Heart left ventricle (tissue), 16 donors: Measurements from ENCODE around the gene LUC7L. TPM values are rescaled to one million over a fixed set of nuclear protein-coding genes. Genes with fewer than 3 reads are reported as not detected.

ENCODE experiments used
- ATAC-seq, 4 donors: fragments of 200-7000 bp; cut with Tn5 transposase; one replicate each; pipeline ENCODE4 v1.9.1; 2020 to 2022; ENCODE audit warnings: moderate library complexity in 4 of 4, mild to moderate bottlenecking in 3 of 4, moderate number of reproducible peaks in 1 of 4
- DNase-seq, 5 donors: peaks; one replicate each; pipeline ENCODE4 v3.0.0-alpha.2; 2020
- H3K27ac ChIP-seq, 12 donors: fragments of 200-600 bp; sonication (generic) in 4 of 12; one replicate each; pipeline versions ENCODE4 v1.5.0 to v1.8.0; 2016 to 2022; ENCODE audit warnings: mild to moderate bottlenecking in 2 of 12
- H3K27me3 ChIP-seq, 9 donors: fragments of 200-600 bp; sonication (generic) in 2 of 9; one replicate each; pipeline versions ENCODE4 v1.5.1 to v1.8.0; 2016 to 2022; ENCODE audit warnings: mild to moderate bottlenecking in 3 of 9
- H3K36me3 ChIP-seq, 9 donors: fragments of 200-600 bp; sonication (generic) in 2 of 9; one replicate each; pipeline versions ENCODE4 v1.5.0 to v1.8.0; 2018 to 2022; ENCODE audit warnings: mild to moderate bottlenecking in 2 of 9
- H3K4me1 ChIP-seq, 12 donors: fragments of 200-600 bp; sonication (generic) in 4 of 12; one replicate each; pipeline versions ENCODE4 v1.5.0 to v1.8.0; 2016 to 2022; ENCODE audit warnings: mild to moderate bottlenecking in 3 of 12
- H3K4me3 ChIP-seq, 12 donors: fragments of 200-600 bp; sonication (generic) in 4 of 12; one replicate each; pipeline versions ENCODE4 v1.5.0 to v1.8.0; 2017 to 2022; ENCODE audit warnings: mild to moderate bottlenecking in 9 of 12, moderate library complexity in 4 of 12
- H3K9me3 ChIP-seq, 12 donors: fragments of 200-600 bp; sonication (generic) in 4 of 12; one replicate each; pipeline versions ENCODE4 v1.5.0 to v1.8.0; 2016 to 2022; ENCODE audit warnings: mild to moderate bottlenecking in 1 of 12
- POLR2A ChIP-seq, 2 donors: fragments of 450-650 bp; IDR thresholded peaks; one replicate each; pipeline ENCODE4 v1.6.1; 2017; ENCODE audit warnings: antibody characterized with exemption in 2 of 2, mild to moderate bottlenecking in 2 of 2, moderate library complexity in 2 of 2
- WGBS, 4 donors: extraction: QIAGEN DNeasy Blood & Tissue Kit in 2 of 4; methylation state at CpG; one replicate each; pipeline versions ENCODE4 v1.1.5 to v1.1.7; 2013 to 2018; 5-methylcytosine and 5-hydroxymethylcytosine counted together
- intact Hi-C, 10 donors: fragments of 100-400 bp; cut with DNase I; formaldehyde crosslinking; loops; one replicate each; pipeline versions ENCODE4 v1.11.1 to v1.14.2; 2022
- polyA plus RNA-seq, 2 donors: library from polyadenylated mRNA; stranded (reverse); fragments of 200-250 nt; gene quantifications; one replicate each; pipeline ENCODE4 v1.2.3, GENCODE V29; 2013
- total RNA-seq, 9 donors: library from RNA; depleted of rRNA in 2 of 9; stranded (reverse); fragments of >200 nt in 2 of 9; fragmentation: NEBNext Ultra II Directional in 3 of 9; extraction: Animal tissue kit (Norgen Biotek cat#: 25700) in 3 of 9; gene quantifications; one replicate each; pipeline versions ENCODE4 v1.1.0 to v1.2.4, GENCODE V29; 2016 to 2023
- TF ChIP-seq, protein P1 (sequence below), 12 donors: fragments of 200-600 bp; sonication (generic) in 4 of 12; IDR thresholded peaks; one replicate each; pipeline versions ENCODE4 v1.5.0 to v1.8.0; 2018 to 2022; ENCODE audit warnings: antibody characterized with exemption in 12 of 12, mild to moderate bottlenecking in 5 of 12
- donor health status: ischemic (EF 13 %, LVEDD 7.1; RV severe dilation, severe dysfunction).
- donor health status: healthy with polysubstance abuse.
- donor health status: DM: no; HTN: yes; CAD: no.
- donor health status: DM: no; HTN: no; CAD: no.
- donor health status: ischemic (EF 25% LVEDD 6.9; RV normal size, moderate dysfunction).
- donor health status: ischemic (EF 25% LVEDD 5.7; RV mildly dilated, moderate dysfunction).
- donor health status: healthy.
- donor health status: DM: yes; HTN: yes; CAD: no.
- donor health status: ischemic (EF 35%, LVEDD 5.7; RV mildly dilated, moderate dysfunction).
- donor health status: nonischemic (EF 11% LVEDD 7.7; RV severe dilation, severe dysfunction).
- donor health status: DM: yes; HTN: yes; CAD: no.
- donor health status: PGD.
- donor health status: ischemic (EF 29% LVEDD 5.4; RV normal size, mild dysfunction).
- donor health status: nonischemic (EF 23%, LVEDD 6.1; RV moderate dilation, normal function).

Gene LUC7L
- total and polyA plus RNA-seq, 11 donors, result 12.5 to 47.5 (median 19.4) TPM

DNA sequence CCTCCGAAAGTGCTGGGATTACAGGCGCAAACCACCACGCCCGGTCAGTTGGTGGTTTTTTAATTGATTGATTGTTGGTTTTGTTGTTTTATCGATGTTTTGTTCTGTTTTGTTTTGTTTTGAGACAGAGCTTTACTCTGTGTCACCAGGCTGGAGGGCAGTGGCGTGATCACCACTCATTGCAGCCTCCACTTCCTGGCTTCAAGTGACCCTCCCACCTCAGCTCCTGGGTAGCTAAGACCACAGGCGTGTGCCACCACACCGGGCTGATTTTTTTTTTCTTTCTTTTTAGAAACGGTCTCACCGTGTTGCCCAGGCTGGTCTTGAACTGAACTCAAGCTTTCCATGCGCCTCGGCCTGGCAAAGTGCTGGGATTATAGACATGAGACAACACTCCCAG lies 17.8 kb upstream of the LUC7L start:
- intact Hi-C loops, result loop anchor here in 1 of 10 donors (10.0 kb wide), 1 partner anchor 98 kb away; no protein-coding TSS in a partner anchor
- 95 to 97% (median 96%) methylated on average over 12 of the region's 12 CpGs for WGBS, 4 donors

DNA sequence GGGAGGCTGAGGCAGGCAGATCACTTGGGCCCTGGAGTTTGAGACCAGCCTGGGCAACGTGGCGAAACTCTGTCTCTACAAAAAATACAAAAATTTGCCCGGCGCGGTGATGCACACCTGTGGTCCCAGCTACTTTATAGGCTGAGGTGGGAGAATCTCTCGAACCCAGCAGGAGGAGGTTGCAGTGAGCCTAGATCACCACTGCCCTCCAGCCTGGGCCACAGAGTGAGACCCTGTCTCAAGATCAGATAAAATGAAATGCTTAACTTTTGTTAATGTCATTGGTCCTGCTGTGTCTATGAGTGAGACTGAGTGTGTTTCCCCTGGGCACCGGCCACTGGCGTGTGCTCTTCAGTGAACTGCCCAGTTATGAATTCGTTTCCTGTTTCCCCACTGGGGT lies 15.9 kb upstream of the LUC7L start:
- 89 to 95% (median 92%) methylated on average over 9 of the region's 9 CpGs for WGBS, 4 donors
- intact Hi-C loops, result loop anchor here in 1 of 10 donors (10.0 kb wide), 1 partner anchor 100 kb away; no protein-coding TSS in a partner anchor
- DNase-seq (no peak), ATAC-seq (no peak)
- H3K27me3 ChIP-seq, result no peaks in the 10 kb centered on the region
- TF ChIP-seq POLR2A (IDR thresholded peaks at IDR 0.05), result no peak
- TF ChIP-seq, protein P1, sequence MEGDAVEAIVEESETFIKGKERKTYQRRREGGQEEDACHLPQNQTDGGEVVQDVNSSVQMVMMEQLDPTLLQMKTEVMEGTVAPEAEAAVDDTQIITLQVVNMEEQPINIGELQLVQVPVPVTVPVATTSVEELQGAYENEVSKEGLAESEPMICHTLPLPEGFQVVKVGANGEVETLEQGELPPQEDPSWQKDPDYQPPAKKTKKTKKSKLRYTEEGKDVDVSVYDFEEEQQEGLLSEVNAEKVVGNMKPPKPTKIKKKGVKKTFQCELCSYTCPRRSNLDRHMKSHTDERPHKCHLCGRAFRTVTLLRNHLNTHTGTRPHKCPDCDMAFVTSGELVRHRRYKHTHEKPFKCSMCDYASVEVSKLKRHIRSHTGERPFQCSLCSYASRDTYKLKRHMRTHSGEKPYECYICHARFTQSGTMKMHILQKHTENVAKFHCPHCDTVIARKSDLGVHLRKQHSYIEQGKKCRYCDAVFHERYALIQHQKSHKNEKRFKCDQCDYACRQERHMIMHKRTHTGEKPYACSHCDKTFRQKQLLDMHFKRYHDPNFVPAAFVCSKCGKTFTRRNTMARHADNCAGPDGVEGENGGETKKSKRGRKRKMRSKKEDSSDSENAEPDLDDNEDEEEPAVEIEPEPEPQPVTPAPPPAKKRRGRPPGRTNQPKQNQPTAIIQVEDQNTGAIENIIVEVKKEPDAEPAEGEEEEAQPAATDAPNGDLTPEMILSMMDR (IDR thresholded peaks at IDR 0.05), result no peak
- peaks cover 0 to 36% (median 17%) of the 10 kb centered on the region in 12 donors for H3K4me1 ChIP-seq
- H3K4me3 ChIP-seq, result no peak overlapping the region
- peaks cover 0 to 23% (median 6%) of the 10 kb centered on the region in 9 donors for H3K36me3 ChIP-seq
- H3K27ac ChIP-seq, result no peak overlapping the region
- no peaks in the 10 kb centered on the region for H3K9me3 ChIP-seq

More for the DNA sequence above, 17.8 kb upstream of the LUC7L start:
- Histone ChIP-seq H3K27ac (no peak overlapping the region), H3K36me3 (peaks cover 0 to 36% (median 18%) of the 10 kb centered on the region in 9 donors), H3K27me3 (no peaks in the 10 kb centered on the region), H3K4me3 (no peak overlapping the region), H3K4me1 (peaks cover 0 to 21% (median 3%) of the 10 kb centered on the region in 12 donors), H3K9me3 (no peaks in the 10 kb centered on the region)
- ATAC-seq, result no peak
- TF ChIP-seq, protein P1 (IDR thresholded peaks at IDR 0.05), result no peak
- no peak for DNase-seq

DNA sequence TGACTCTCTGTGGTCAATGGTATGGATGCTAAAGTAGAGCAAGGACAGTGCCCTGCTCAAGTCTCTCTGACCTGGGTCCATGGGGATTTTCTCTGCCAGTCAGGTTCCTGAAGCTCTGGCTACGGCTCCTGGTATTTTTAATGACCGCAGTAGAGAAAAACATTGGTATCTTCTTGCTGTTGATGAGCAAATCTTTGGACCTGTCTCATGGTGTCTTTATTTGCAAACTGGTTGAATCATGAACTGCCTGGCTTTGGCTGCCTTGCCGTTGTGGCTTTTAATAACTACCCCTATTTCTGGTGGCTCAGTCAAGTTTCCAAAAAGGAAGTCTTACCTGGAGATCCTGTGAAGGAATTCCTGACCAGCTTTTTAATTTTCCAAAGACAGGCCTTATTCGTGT lies 14.1 kb upstream of the LUC7L start:
- Histone ChIP-seq H3K4me1 (peaks cover 0 to 48% (median 25%) of the 10 kb centered on the region in 12 donors), H3K4me3 (no peak overlapping the region), H3K27me3 (no peaks in the 10 kb centered on the region), H3K27ac (peak overlapping the region in 4 of 12 donors; percentile 22 to 53 (median 33)), H3K36me3 (peaks cover 0 to 7% (median 0%) of the 10 kb centered on the region in 9 donors), H3K9me3 (no peaks in the 10 kb centered on the region)
- no peak for TF ChIP-seq POLR2A (IDR thresholded peaks at IDR 0.05)
- TF ChIP-seq, protein P1 (IDR thresholded peaks at IDR 0.05), result no peak
- ATAC-seq (peak in 2 of 4 donors; percentile 18 to 30), DNase-seq (peak in 1 of 5 donors; percentile 1)
- intact Hi-C loops, result loop anchor here in 1 of 10 donors (10.0 kb wide), 1 partner anchor 101 kb away; no protein-coding TSS in a partner anchor
- 47 to 74% (median 67%) methylated on average over 4 of the region's 4 CpGs for WGBS, 4 donors

DNA sequence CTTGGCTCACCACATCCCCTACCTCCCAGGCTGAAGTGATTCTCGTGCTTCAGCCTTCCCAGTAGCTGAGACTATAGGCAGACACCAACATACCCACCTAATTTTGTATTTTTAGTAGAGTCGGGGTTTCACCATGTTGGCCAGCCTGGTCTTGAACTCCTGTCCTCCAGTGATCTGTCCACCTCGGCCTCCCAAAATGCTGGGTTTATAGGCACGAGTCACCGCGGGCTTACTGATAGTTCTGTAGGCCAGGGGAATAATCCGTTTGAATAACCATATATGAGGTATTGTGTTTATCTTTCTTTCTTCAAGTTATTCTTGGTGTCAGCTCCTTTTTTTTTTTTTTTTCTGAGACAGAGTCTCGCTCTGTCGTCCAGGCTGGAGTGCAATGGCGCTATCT lies 13.0 kb upstream of the LUC7L start:
- Histone ChIP-seq H3K4me3 (no peak overlapping the region), H3K27me3 (no peaks in the 10 kb centered on the region), H3K9me3 (no peaks in the 10 kb centered on the region), H3K27ac (peak overlapping the region in 11 of 12 donors; percentile 15 to 71 (median 48)), H3K36me3 (peaks cover 0 to 4% (median 0%) of the 10 kb centered on the region in 9 donors), H3K4me1 (peaks cover 0 to 48% (median 25%) of the 10 kb centered on the region in 12 donors)
- ATAC-seq (no peak), DNase-seq (peak in 1 of 5 donors; percentile 12)
- intact Hi-C loops, result loop anchor here in 1 of 10 donors (10.0 kb wide), 1 partner anchor 103 kb away; no protein-coding TSS in a partner anchor
- 84 to 89% (median 88%) methylated on average over 10 of the region's 10 CpGs for WGBS, 4 donors
- no peak for TF ChIP-seq POLR2A (IDR thresholded peaks at IDR 0.05)
- TF ChIP-seq, protein P1 (IDR thresholded peaks at IDR 0.05), result no peak
